ENCODE data around the gene GNMT.

GRCh38 chr6:42937548-42938427, 22.8 kb upstream of the GNMT start:
- TF ChIP-seq CTCF (IDR thresholded peaks at IDR 0.05) (no peak), EZH2 (IDR thresholded peaks at IDR 0.05; ENCODE audit: borderline replicate concordance, insufficient read depth, low read depth, low read length, poor library complexity, severe bottlenecking) (no peak)
